Activated CD8-positive, alpha-beta T cell treated with anti-CD3 and anti-CD28 coated beads for 36 hours (primary cell): Measurements from ENCODE around the gene FTHL17. TPM values are rescaled to one million over a fixed set of nuclear protein-coding genes. Genes with fewer than 3 reads are reported as not detected.

Experiments
- ATAC-seq: fragments of 200-7000 bp; cut with Tn5 transposase; one replicate; pipeline ENCODE4 v1.10.0; 2021; ENCODE audit warnings: mild to moderate bottlenecking, moderate library complexity
- CTCF ChIA-PET: fragments of 350-600 bp; sonication (Branson Sonifier 250); formaldehyde crosslinking; loops from one replicate; lab custom pipeline; 2021; ENCODE audit warnings: antibody characterized with exemption; lab: Charles Lee
- POLR2A ChIA-PET: fragments of 350-600 bp; sonication (Branson Sonifier 250); formaldehyde crosslinking; loops from one replicate; lab custom pipeline; 2021; ENCODE audit warnings: antibody characterized with exemption; lab: Charles Lee
- DNase-seq: peaks from one replicate; pipeline ENCODE4 v3.0.0-alpha.2; 2020
- H3K27ac Mint-ChIP-seq: one replicate; pipeline ENCODE4 v1.8.0; 2021; ENCODE audit warnings: mild to moderate bottlenecking, mixed read lengths
- H3K27me3 Mint-ChIP-seq: one replicate; pipeline ENCODE4 v1.8.0; 2021; ENCODE audit warnings: mixed read lengths
- H3K36me3 Mint-ChIP-seq: one replicate; pipeline ENCODE4 v1.8.0; 2021; ENCODE audit warnings: low read depth, mixed read lengths
- H3K4me1 Mint-ChIP-seq: one replicate; pipeline ENCODE4 v1.8.0; 2021; ENCODE audit warnings: low read depth, mixed read lengths
- H3K4me3 Mint-ChIP-seq: one replicate; pipeline ENCODE4 v1.8.0; 2021; ENCODE audit warnings: mild to moderate bottlenecking, moderate library complexity, mixed read lengths
- H3K9me3 Mint-ChIP-seq: one replicate; pipeline ENCODE4 v1.8.0; 2021; ENCODE audit warnings: mixed read lengths
- CTCF ChIP-seq: fragments of 200-600 bp; IDR thresholded peaks from one replicate; pipeline ENCODE4 v1.8.0; 2022; ENCODE audit warnings: antibody characterized with exemption, mild to moderate bottlenecking
- intact Hi-C: fragments of 100-400 bp; cut with micrococcal nuclease; formaldehyde crosslinking; loops from one replicate; pipeline ENCODE4 v1.10.0; 2022
- total RNA-seq, 2 experiments: library from RNA; stranded (reverse); gene quantifications; one replicate each; pipeline ENCODE4 v1.2.3, GENCODE V29; 2021

FTHL17 gene
- not detected for total RNA-seq

- Mint-ChIP-seq H3K36me3 (no peaks in the 10 kb centered on the region), H3K4me1 (peaks cover 14% of the 10 kb centered on the region), H3K27me3 (no peaks in the 10 kb centered on the region), H3K4me3 (no peak within 1 kb of the TSS), H3K27ac (no peak within 1 kb of the TSS), H3K9me3 (peaks cover 2% of the 10 kb centered on the region)
- ChIA-PET CTCF (no interaction called here), POLR2A (no interaction called here)
- intact Hi-C loops = no loop called here
- no peak for TF ChIP-seq CTCF
- ATAC-seq (no peak), DNase-seq (no peak)
Observed at GRCh38 chrX:31071725-31072124, at the start of gene FTHL17. Gene FTHL17 (minus strand): TSS chrX:31072041. CDS start chrX:31071953, 88 bp downstream.

- intact Hi-C loops = no loop called here
- DNase-seq (no peak), ATAC-seq (no peak)
- Mint-ChIP-seq H3K4me1 (peaks cover 6% of the 10 kb centered on the region), H3K4me3 (no peak overlapping the region), H3K27me3 (peaks cover 5% of the 10 kb centered on the region), H3K27ac (no peak overlapping the region), H3K9me3 (no peaks in the 10 kb centered on the region), H3K36me3 (no peaks in the 10 kb centered on the region)
- CTCF ChIA-PET = no interaction called here
- no peak for TF ChIP-seq CTCF
- POLR2A ChIA-PET = no interaction called here
Observed at GRCh38 chrX:31117266-31117665, 45.4 kb upstream of the FTHL17 start.

- H3K9me3 Mint-ChIP-seq = no peaks in the 10 kb centered on the region
- H3K4me3 Mint-ChIP-seq = no peak overlapping the region
- H3K4me1 Mint-ChIP-seq = peaks cover 8% of the 10 kb centered on the region
- intact Hi-C loops = no loop called here
- no peak for DNase-seq
- H3K36me3 Mint-ChIP-seq = no peaks in the 10 kb centered on the region
- H3K27ac Mint-ChIP-seq = no peak overlapping the region
- no peak for TF ChIP-seq CTCF
- POLR2A ChIA-PET = no interaction called here
- CTCF ChIA-PET = no interaction called here
- H3K27me3 Mint-ChIP-seq = peaks cover 5% of the 10 kb centered on the region
- ATAC-seq = no peak
Observed at GRCh38 chrX:31115398-31115797, 43.6 kb upstream of the FTHL17 start.

- no peaks in the 10 kb centered on the region for H3K36me3 Mint-ChIP-seq
- DNase-seq (no peak), ATAC-seq (no peak)
- no peak overlapping the region for H3K27ac Mint-ChIP-seq
- intact Hi-C loops = no loop called here
- H3K27me3 Mint-ChIP-seq = peaks cover 5% of the 10 kb centered on the region
- CTCF ChIA-PET = no interaction called here
- POLR2A ChIA-PET = no interaction called here
- no peak overlapping the region for H3K4me3 Mint-ChIP-seq
- TF ChIP-seq CTCF = no peak
- H3K9me3 Mint-ChIP-seq = no peaks in the 10 kb centered on the region
- peaks cover 8% of the 10 kb centered on the region for H3K4me1 Mint-ChIP-seq
Observed at GRCh38 chrX:31114858-31115257, 43.0 kb upstream of the FTHL17 start.

- H3K4me3 Mint-ChIP-seq = no peak overlapping the region
- DNase-seq (no peak), ATAC-seq (peak; percentile 34)
- ChIA-PET CTCF (interaction anchor here (1.5 kb wide), 1 partner anchor 12 kb away, joined by 3 read pairs; no protein-coding TSS in a partner anchor), POLR2A (no interaction called here)
- H3K9me3 Mint-ChIP-seq = no peaks in the 10 kb centered on the region
- no peaks in the 10 kb centered on the region for H3K36me3 Mint-ChIP-seq
- H3K4me1 Mint-ChIP-seq = peaks cover 8% of the 10 kb centered on the region
- no peak for TF ChIP-seq CTCF
- intact Hi-C loops = no loop called here
- H3K27ac Mint-ChIP-seq = peak overlapping the region; percentile 60
- H3K27me3 Mint-ChIP-seq = peaks cover 5% of the 10 kb centered on the region
Observed at GRCh38 chrX:31112226-31112999, 40.6 kb upstream of the FTHL17 start.
